ENCODE results near the gene ENTPD7. TPM values are rescaled to one million over a fixed set of nuclear protein-coding genes. Genes with fewer than 3 reads are reported as not detected.

The ENTPD7 gene
- total RNA-seq, 1 experiment from 2014 or later = 14.5 TPM

DNA sequence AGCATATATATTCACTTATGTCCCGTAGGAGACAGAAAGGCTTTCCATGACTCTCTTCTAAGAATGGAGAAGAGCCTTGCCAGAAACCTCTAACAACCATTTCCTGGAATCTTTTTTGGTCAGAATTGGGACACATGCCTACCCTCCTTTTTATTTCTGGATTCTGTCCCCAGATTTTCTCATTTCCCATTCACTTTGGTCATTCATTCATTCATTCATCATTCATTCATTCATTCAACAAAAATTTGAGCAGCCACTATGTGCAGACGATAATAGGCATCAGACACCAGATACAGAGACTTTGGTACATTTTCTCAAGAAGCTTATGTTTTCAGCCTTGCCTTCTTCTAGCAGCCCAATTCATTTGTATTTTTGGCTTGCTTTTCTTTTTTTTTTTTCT lies 6.0 kb downstream of the ENTPD7 start:
- Histone ChIP-seq H3K23ac (ENCODE audit: insufficient read length, low read depth, low read length) (no peak overlapping the region), H4K91ac (ENCODE audit: insufficient read length, low read depth, low read length) (no peak overlapping the region), H2AK5ac (ENCODE audit: insufficient read length, low read length) (no peak overlapping the region), H3K27me3 (ENCODE audit: insufficient read depth, low read length) (no peaks in the 10 kb centered on the region), H2AFZ (ENCODE audit: low read length) (no peak overlapping the region), H3K4me1 (ENCODE audit: insufficient read depth, low read length) (no peaks in the 10 kb centered on the region), H2BK5ac (ENCODE audit: insufficient read length, low read length) (no peak overlapping the region), H2BK12ac (ENCODE audit: insufficient read length, low read depth, low read length) (no peak overlapping the region), H4K8ac (replicated peaks; ENCODE audit: insufficient read length, low read depth, low read length) (no peak overlapping the region), H2BK120ac (ENCODE audit: low read depth, low read length, poor library complexity, severe bottlenecking) (no peak overlapping the region), H4K5ac (ENCODE audit: insufficient read length, low read depth, low read length) (no peak overlapping the region), H3K14ac (ENCODE audit: insufficient read depth, low read length) (no peak overlapping the region), H3K4ac (ENCODE audit: low read depth, low read length) (no peak overlapping the region), H3K27ac (ENCODE audit: insufficient read length, low read depth, low read length) (no peak overlapping the region), H3K23me2 (ENCODE audit: insufficient read length, low read depth, low read length, poor library complexity, severe bottlenecking) (no peaks in the 10 kb centered on the region), H3K79me2 (ENCODE audit: insufficient read depth, low read length) (no peaks in the 10 kb centered on the region), H3K9me3 (ENCODE audit: control insufficient read depth, low read depth, low read length) (no peaks in the 10 kb centered on the region), H3K18ac (ENCODE audit: insufficient read length, low read depth, low read length) (no peak overlapping the region), H3T11ph (ENCODE audit: low read length) (no peak overlapping the region), H2BK15ac (ENCODE audit: low read depth, low read length) (no peak overlapping the region), H2BK20ac (ENCODE audit: low read depth, low read length, poor library complexity, severe bottlenecking) (no peak overlapping the region), H4K20me1 (ENCODE audit: control insufficient read depth, insufficient read depth, insufficient read length) (no peaks in the 10 kb centered on the region), H3K4me2 (ENCODE audit: insufficient read depth, insufficient read length, low read length) (no peak overlapping the region), H3K79me1 (ENCODE audit: insufficient read depth, low read depth, low read length, poor library complexity, severe bottlenecking) (no peaks in the 10 kb centered on the region), H3K9ac (ENCODE audit: extremely low read depth, insufficient read length, low read length) (no peak overlapping the region), H3K56ac (ENCODE audit: insufficient read length, low read depth, low read length) (no peak overlapping the region)
- WGBS (ENCODE audit: extremely low coverage, insufficient read length, low lambda C conversion rate) = no CpG with 5 or more reads among the region's 2 CpGs
- Mint-ChIP-seq H3K27ac (no peak overlapping the region), H3K27me3 (ENCODE audit: low read depth) (no peaks in the 10 kb centered on the region), H3K9me3 (no peaks in the 10 kb centered on the region), H3K36me3 (ENCODE audit: insufficient read depth in 1 of 3, low read depth in 3 of 3) (peaks cover 0 to 22% (median 4%) of the 10 kb centered on the region in 3 experiments; a peak in 4 of 7 replicates), H3K4me3 (no peak overlapping the region), H3K4me1 (peaks cover under 1 to 3% of the 10 kb centered on the region in 2 experiments)
- no peak for DNase-seq
- TF ChIP-seq, protein P1, sequence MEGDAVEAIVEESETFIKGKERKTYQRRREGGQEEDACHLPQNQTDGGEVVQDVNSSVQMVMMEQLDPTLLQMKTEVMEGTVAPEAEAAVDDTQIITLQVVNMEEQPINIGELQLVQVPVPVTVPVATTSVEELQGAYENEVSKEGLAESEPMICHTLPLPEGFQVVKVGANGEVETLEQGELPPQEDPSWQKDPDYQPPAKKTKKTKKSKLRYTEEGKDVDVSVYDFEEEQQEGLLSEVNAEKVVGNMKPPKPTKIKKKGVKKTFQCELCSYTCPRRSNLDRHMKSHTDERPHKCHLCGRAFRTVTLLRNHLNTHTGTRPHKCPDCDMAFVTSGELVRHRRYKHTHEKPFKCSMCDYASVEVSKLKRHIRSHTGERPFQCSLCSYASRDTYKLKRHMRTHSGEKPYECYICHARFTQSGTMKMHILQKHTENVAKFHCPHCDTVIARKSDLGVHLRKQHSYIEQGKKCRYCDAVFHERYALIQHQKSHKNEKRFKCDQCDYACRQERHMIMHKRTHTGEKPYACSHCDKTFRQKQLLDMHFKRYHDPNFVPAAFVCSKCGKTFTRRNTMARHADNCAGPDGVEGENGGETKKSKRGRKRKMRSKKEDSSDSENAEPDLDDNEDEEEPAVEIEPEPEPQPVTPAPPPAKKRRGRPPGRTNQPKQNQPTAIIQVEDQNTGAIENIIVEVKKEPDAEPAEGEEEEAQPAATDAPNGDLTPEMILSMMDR (conservative IDR thresholded peaks at IDR 0.05) = no peak
